Suprapubic skin (tissue), 4 donors: Measurements from ENCODE around the gene ZDHHC5.

ENCODE experiments used
- CTCF ChIP-seq, 2 donors: fragments of 200-600 bp in 1 of 2; fragments of 450-650 bp in 1 of 2; sonication (generic) in 1 of 2; IDR thresholded peaks; one replicate each; pipeline ENCODE4 v1.5.1; 2016 to 2019; ENCODE audit warnings: antibody characterized with exemption in 2 of 2, mild to moderate bottlenecking in 1 of 2, moderate library complexity in 1 of 2
- EP300 ChIP-seq: sonication (generic); formaldehyde crosslinking; IDR thresholded peaks from one replicate; pipeline ENCODE4 v1.6.1; 2017; ENCODE audit warnings: antibody characterized with exemption
- POLR2A ChIP-seq, 2 donors: fragments of 450-650 bp; IDR thresholded peaks; one replicate each; pipeline ENCODE4 v1.6.1; 2017; ENCODE audit warnings: antibody characterized with exemption in 2 of 2, mild to moderate bottlenecking in 2 of 2, moderate library complexity in 2 of 2
- POLR2AphosphoS5 ChIP-seq, 3 donors: sonication (generic); formaldehyde crosslinking; IDR thresholded peaks; one replicate each; pipeline ENCODE4 v1.6.1; 2017; ENCODE audit warnings: antibody characterized with exemption in 3 of 3

- TF ChIP-seq CTCF (IDR thresholded peaks at IDR 0.05) (no peak), EP300 (no peak), POLR2AphosphoS5 (IDR thresholded peaks at IDR 0.05) (no peak), POLR2A (IDR thresholded peaks at IDR 0.05) (no peak)
Measured at GRCh38 chr11:57668434-57668782, 494 bp downstream of the ZDHHC5 start.
